Measurements from ENCODE around the gene HDAC10.

The HDAC10 gene

GRCh38 chr22:50197856-50198623, 53.0 kb downstream of the HDAC10 start:
- no peak for DNase-seq

- no peak for DNase-seq
These were observed 53.9 kb downstream of the HDAC10 start for GRCh38 chr22:50197000-50197800.

- DNase-seq: no peak
These were observed 54.8 kb downstream of the HDAC10 start for GRCh38 chr22:50196256-50196655.

Measured in NCI-H187 (cell line).